IPS-20b (cell line): ENCODE data around the gene TAC4.

Experiments
- H3K27ac ChIP-seq: one replicate; pipeline ENCODE4 v1.5.1; 2013; ENCODE audit warnings: low read length
- H3K27me3 ChIP-seq: 2 replicates; pipeline ENCODE4 v1.6.1; 2013; ENCODE audit warnings: mild to moderate bottlenecking, low read length, inconsistent platforms; ENCODE audit not compliant: insufficient read depth
- H3K36me3 ChIP-seq: 2 replicates; pipeline ENCODE4 v1.6.1; 2013; ENCODE audit warnings: low read depth, mild to moderate bottlenecking, inconsistent platforms, low read length, moderate library complexity; ENCODE audit not compliant: insufficient read depth
- H3K4me1 ChIP-seq: 2 replicates; pipeline ENCODE4 v1.6.1; 2013; ENCODE audit warnings: mild to moderate bottlenecking, control low read depth, inconsistent platforms, low read length, moderate library complexity; ENCODE audit not compliant: insufficient read depth
- H3K4me3 ChIP-seq: 2 replicates; pipeline ENCODE4 v1.5.1; 2013; ENCODE audit warnings: mild to moderate bottlenecking, low read length, inconsistent platforms
- H3K9ac ChIP-seq: 2 replicates; pipeline ENCODE4 v1.6.1; 2013; ENCODE audit warnings: low read depth, mild to moderate bottlenecking, inconsistent platforms, low read length, moderate library complexity
- H3K9me3 ChIP-seq: 2 replicates; pipeline ENCODE4 v1.6.1; 2013; ENCODE audit warnings: mild to moderate bottlenecking, low read depth, low read length, inconsistent platforms; ENCODE audit not compliant: insufficient read depth

Gene TAC4

GRCh38 chr17:49851387-49852291 lies 3.8 kb upstream of the TAC4 start:
- Histone ChIP-seq H3K4me3 (peak overlapping the region; percentile 64), H3K9ac (no peak overlapping the region; the same call in 1 of the 2 replicates), H3K27me3 (peaks cover 55% of the 10 kb centered on the region)

GRCh38 chr17:49850772-49851386 lies 3.0 kb upstream of the TAC4 start:
- H3K9me3 ChIP-seq = no peaks in the 10 kb centered on the region
- peak overlapping the region; percentile 44; the same call in 1 of the 2 replicates for H3K9ac ChIP-seq
- H3K27ac ChIP-seq = no peak overlapping the region
- no peaks in the 10 kb centered on the region; the same call in 1 of the 2 replicates for H3K36me3 ChIP-seq
- H3K4me3 ChIP-seq = peak overlapping the region; percentile 64
- H3K4me1 ChIP-seq = 0 out of 2 replicates have a peak, but pooled peaks cover 6% of the 10 kb centered on the region
- H3K27me3 ChIP-seq = peaks cover 55% of the 10 kb centered on the region

More at GRCh38 chr17:49851387-49852291, 3.8 kb upstream of the TAC4 start:
- Histone ChIP-seq H3K36me3 (no peaks in the 10 kb centered on the region), H3K27ac (no peak overlapping the region), H3K4me1 (0 out of 2 replicates have a peak, but pooled peaks cover 6% of the 10 kb centered on the region), H3K9me3 (no peaks in the 10 kb centered on the region)

GRCh38 chr17:49850218-49850610 lies 2.3 kb upstream of the TAC4 start:
- no peak overlapping the region for H3K9ac ChIP-seq
- no peaks in the 10 kb centered on the region for H3K9me3 ChIP-seq
- 0 out of 2 replicates have a peak, but pooled peaks cover 6% of the 10 kb centered on the region for H3K4me1 ChIP-seq
- H3K27me3 ChIP-seq = peaks cover 55% of the 10 kb centered on the region
- H3K27ac ChIP-seq = no peak overlapping the region
- no peaks in the 10 kb centered on the region; the same call in 1 of the 2 replicates for H3K36me3 ChIP-seq
- peak overlapping the region; percentile 64; the same call in 1 of the 2 replicates for H3K4me3 ChIP-seq

- Histone ChIP-seq H3K4me3 (no peak overlapping the region), H3K4me1 (0 out of 2 replicates have a peak, but pooled peaks cover 6% of the 10 kb centered on the region), H3K36me3 (no peaks in the 10 kb centered on the region; the same call in 1 of the 2 replicates), H3K27me3 (peaks cover 45% of the 10 kb centered on the region), H3K9ac (no peak overlapping the region), H3K27ac (no peak overlapping the region), H3K9me3 (no peaks in the 10 kb centered on the region)
These were observed 870 bp upstream of the TAC4 start for GRCh38 chr17:49848739-49849138.

GRCh38 chr17:49846938-49847712 lies 744 bp downstream of the TAC4 start:
- Histone ChIP-seq H3K9ac (no peak overlapping the region), H3K27me3 (peaks cover 29% of the 10 kb centered on the region), H3K36me3 (no peaks in the 10 kb centered on the region; the same call in 1 of the 2 replicates), H3K4me1 (0 out of 2 replicates have a peak, but pooled peaks cover 6% of the 10 kb centered on the region), H3K9me3 (no peaks in the 10 kb centered on the region), H3K4me3 (no peak overlapping the region), H3K27ac (no peak overlapping the region)

- Histone ChIP-seq H3K9ac (no peak overlapping the region), H3K27me3 (peaks cover 13% of the 10 kb centered on the region), H3K27ac (no peak overlapping the region), H3K36me3 (no peaks in the 10 kb centered on the region; the same call in 1 of the 2 replicates), H3K4me3 (no peak overlapping the region), H3K4me1 (0 out of 2 replicates have a peak, but pooled peaks cover 2% of the 10 kb centered on the region), H3K9me3 (no peaks in the 10 kb centered on the region)
These were observed 2.5 kb downstream of the TAC4 start for GRCh38 chr17:49845321-49845720.

GRCh38 chr17:49843774-49844350 lies 4.0 kb downstream of the TAC4 start:
- Histone ChIP-seq H3K9me3 (no peaks in the 10 kb centered on the region), H3K27ac (no peak overlapping the region), H3K4me3 (no peak overlapping the region), H3K27me3 (no peaks in the 10 kb centered on the region), H3K36me3 (no peaks in the 10 kb centered on the region; the same call in 1 of the 2 replicates), H3K9ac (no peak overlapping the region), H3K4me1 (no peaks in the 10 kb centered on the region)

GRCh38 chr17:49842846-49843245 lies 5.0 kb downstream of the TAC4 start:
- no peak overlapping the region for H3K9ac ChIP-seq
- no peaks in the 10 kb centered on the region; the same call in 1 of the 2 replicates for H3K36me3 ChIP-seq
- no peaks in the 10 kb centered on the region for H3K27me3 ChIP-seq
- H3K27ac ChIP-seq = no peak overlapping the region
- H3K4me1 ChIP-seq = no peaks in the 10 kb centered on the region
- H3K9me3 ChIP-seq = no peaks in the 10 kb centered on the region
- H3K4me3 ChIP-seq = no peak overlapping the region

- Histone ChIP-seq H3K36me3 (no peaks in the 10 kb centered on the region; the same call in 1 of the 2 replicates), H3K27me3 (no peaks in the 10 kb centered on the region), H3K27ac (no peak overlapping the region), H3K9ac (no peak overlapping the region), H3K9me3 (no peaks in the 10 kb centered on the region), H3K4me1 (no peaks in the 10 kb centered on the region), H3K4me3 (no peak overlapping the region)
These were observed 5.5 kb downstream of the TAC4 start for GRCh38 chr17:49842371-49842770.

- Histone ChIP-seq H3K9ac (no peak overlapping the region), H3K9me3 (no peaks in the 10 kb centered on the region), H3K36me3 (no peaks in the 10 kb centered on the region; the same call in 1 of the 2 replicates), H3K27ac (no peak overlapping the region), H3K27me3 (no peaks in the 10 kb centered on the region), H3K4me3 (no peak overlapping the region), H3K4me1 (no peaks in the 10 kb centered on the region)
These were observed 6.3 kb downstream of the TAC4 start for GRCh38 chr17:49841548-49841947.

GRCh38 chr17:49839455-49839854 lies 8.4 kb downstream of the TAC4 start:
- no peaks in the 10 kb centered on the region for H3K9me3 ChIP-seq
- H3K27ac ChIP-seq = no peak overlapping the region
- H3K36me3 ChIP-seq = peaks cover 3% of the 10 kb centered on the region
- no peak overlapping the region for H3K4me3 ChIP-seq
- H3K27me3 ChIP-seq = no peaks in the 10 kb centered on the region
- H3K9ac ChIP-seq = no peak overlapping the region
- no peaks in the 10 kb centered on the region; the same call in 1 of the 2 replicates for H3K4me1 ChIP-seq
